GM21619 (cell line): ENCODE results near the gene FAM168A.

Source experiments
- ATAC-seq: cut with Tn5 transposase; IDR thresholded peaks from one replicate; pipeline ENCODE4 v1.9.1; 2021; ENCODE audit not compliant: unreplicated experiment

FAM168A gene

DNA sequence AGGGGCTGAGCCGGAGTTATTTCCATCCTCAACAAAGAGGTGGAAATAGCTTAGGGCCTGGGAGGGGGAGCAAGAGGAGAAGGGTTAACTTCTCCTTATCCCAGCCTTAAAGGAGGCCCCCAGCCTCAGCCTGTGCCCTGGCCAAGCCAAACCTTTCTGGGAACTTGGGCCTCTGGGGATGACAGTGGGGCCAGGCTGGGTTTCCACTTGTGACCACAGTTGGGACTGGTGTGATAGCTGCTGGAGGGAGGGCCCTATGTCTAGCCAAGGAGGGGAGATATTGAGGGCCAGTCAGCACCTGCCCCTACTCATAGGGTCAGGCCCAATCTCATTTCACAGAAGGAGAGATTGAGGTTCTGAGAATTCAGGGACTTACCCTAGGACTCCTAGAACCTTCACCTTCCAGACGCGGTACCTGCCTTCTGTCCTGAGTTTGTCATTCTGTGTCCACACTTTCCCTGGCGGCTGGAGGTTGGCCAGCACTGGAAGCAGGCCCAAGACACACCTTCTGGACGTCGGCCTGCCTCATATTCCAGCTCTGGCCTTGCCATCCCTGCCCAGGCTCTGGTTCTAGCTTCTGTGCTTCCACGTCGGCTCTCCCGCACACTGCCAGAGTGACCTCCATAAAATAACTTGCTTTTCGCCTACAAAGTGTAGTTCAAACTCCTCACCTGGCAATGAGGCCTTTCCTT, 218.6 kb downstream of the FAM168A start:
- ATAC-seq: no peak

DNA sequence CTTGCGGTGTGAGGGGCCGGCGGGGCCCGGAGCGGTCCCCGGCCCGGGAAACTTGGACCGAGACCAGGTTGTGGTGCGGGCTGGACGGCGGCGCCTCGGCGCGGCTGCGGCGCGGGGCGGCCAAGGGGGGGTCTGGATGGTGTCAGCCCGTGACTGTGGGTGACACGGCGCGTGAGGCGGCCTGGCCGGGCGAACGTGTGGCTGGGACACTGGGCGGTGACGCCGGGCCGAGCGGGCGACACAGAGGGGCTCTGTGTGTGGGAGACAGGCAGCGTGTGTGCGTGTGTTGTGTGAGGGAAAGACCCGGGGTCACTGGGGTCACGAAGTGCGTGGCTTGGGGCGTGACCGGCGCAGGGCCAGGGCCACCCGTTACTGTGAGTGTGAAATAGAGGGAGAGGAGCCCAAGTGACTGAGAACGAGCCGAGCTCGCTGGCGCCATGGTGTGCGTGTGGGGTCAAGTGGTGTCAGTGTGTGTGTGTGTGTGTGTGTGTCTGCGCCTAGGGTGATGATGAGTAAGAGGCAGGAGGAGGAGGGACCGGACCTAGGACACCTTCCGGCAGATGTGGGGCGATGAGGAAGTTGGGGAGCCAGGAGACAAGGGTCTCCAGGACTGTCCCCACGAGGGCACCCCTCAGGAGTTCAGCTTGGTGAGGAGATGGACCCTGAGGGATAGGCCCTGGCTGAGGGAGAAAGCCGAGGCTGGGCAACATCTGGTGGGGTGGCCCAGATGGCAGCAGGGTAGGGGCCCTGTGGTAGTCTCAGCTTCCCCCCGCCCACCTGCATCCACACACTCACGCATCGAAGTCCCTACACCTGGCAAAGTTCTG, 220.9 kb downstream of the FAM168A start:
- ATAC-seq: peak; percentile 18

DNA sequence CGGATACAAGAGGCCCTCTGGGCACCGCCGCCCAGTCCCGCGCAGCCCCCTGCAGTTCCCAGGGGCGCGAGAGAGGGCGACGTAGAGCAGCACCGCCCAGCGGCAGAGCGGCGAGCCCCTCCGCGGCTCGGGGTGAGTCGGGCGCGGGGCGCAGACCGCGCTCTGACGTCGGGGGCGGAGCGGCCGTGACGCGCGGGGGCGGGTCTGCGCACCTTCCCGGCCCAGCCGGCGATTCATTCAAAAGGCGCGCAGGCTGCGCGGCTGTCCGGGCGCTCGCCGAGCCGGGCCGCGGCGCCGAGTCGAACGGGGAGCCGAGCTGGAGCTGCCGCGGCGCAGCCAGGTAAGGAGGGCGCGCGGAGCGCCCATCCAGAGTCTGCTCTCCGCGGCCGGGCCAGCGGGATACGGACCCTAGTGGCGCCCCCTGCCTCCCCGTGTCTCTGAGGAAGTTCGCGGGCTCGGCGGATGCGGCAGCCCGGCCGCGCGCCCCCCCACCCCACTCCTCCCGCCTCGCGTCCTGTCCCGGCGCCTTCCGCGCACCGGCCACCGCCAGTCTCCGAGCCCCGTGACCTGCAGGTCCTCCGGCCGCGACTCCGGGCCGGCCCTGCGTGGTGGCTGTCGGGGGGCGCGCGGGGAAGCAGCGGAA, 221.6 kb downstream of the FAM168A start, which contains the start of gene RELT:
Gene RELT, plus strand, starts transcription at position 240 of the 643 bp plus-strand sequence. CDS start 12,738 bp downstream, outside the sequence.
- ATAC-seq: peak; percentile 72

DNA sequence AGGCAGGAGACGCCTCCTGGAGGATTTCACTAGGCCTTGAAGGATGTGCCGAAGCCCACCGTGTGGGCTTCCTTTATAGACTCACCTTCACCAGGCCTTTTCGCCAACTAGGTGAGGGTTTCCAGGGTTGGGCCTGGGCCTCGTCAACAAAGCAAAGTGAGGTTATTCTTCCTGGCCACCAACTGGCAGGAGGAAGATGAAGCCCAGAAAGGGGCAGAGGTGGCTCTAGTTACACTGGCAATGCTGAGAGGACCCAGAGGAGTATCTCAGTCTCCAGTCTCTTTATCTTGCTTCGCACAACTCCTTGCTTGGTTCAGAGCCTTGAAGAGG, 222.1 kb downstream of the FAM168A start:
- ATAC-seq: no peak

DNA sequence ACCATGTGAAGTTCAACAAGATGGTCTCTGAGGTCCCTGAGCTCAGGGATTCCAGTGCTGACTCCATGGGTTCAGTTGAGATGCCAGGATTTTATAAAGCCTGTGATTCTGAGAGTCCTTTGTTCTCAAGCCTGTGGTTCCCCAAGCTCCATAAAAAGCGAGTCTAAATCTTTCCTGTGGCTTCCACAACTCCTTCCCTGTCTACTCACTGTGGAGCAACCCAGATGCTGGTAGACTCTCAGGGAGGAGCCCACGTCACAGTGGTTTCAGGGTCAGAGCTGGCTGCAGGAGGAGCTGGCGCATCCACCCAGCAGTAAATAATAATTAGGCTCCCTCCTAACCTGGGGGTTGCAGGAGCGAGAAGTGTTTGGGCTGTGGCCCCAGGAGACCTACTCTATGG, 223.8 kb downstream of the FAM168A start:
- ATAC-seq: no peak

DNA sequence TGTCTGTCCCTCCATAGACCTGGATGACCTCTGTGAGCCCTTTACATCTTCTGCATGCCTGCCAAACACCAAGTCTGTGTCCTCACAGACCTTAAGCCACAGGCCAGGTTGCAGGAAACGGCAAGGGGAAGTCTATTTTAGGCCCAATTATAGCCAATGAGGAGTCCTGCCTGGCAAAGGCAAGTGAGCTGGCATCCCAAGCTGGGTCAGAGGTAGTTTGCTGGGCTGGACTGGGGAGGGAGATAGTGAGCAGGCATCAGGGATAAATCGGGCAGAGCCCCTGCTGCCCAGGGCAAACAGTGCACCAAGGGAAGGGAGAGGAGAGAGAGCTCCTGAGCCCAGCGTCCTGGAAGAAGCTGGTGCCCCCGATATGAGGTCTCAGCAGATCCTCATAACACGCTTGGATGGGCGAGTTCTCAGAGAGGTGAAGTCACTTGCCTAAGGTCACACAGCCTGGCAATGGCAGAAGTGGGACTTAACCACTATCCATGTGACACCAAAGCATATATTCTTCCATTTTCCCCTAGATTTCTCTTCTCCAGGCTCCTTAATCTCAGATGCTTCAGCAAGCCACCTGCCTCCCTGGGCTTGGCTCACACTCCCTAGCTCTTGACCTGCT, 225.4 kb downstream of the FAM168A start:
- ATAC-seq: no peak

DNA sequence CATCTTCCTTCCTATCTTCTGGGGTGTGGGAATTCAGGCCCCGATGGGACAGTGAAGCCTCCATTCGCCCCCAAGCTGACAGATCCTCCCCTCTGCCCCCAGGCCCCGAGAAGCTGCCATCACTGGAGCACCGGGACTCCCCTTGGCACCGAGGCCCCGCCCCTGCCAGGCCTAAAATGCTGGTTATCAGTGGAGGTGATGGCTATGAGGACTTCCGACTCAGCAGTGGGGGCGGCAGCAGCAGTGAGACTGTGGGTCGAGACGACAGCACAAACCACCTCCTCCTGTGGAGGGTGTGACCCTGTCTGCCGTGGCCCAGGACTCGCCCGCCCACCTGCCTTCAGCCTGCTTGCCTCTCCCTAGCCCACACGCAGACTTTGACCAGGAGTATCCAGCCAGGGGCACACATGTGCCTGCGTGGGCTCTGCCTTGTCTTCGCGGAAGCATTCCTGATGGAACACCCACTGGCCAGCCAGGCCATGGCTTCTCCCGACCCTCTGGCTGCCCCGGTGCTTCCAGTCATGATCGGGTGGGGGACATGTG, 230.4 kb downstream of the FAM168A start:
- no peak for ATAC-seq

DNA sequence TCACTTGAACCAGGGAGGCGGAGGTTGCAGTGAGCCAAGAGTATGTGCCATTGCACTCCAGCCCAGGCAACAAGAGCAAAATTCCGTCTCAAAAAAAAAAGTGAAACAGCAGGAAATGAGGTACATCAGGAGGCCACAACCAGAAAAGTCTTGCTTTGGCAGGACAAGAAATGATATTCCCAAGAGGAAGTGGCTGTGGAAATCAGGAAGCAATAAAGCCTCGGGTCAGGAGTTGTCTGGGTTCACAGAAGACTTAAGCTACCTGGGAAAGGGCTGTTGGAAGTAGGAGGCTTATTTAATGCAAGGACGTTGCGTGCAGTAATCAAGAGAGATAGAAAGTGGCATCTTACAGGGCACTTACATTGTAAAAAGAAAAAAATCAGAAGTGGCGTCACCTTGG, 231.0 kb downstream of the FAM168A start:
- no peak for ATAC-seq

DNA sequence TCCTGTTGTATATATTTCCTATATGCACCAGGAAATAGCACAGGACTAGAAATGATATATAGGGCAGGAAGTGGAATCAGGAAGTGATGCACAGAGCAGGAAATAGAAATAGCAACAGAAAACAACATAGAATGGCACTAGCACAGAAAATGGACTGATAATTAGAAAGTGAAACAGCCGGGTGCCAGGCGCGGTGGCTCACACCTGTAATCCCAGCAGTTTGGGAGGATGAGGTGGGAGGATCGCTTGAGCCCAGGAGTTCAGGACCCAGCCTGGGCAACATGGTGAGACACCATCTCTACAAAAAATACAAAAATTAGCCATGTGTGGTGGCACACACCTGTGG, 231.7 kb downstream of the FAM168A start:
- no peak for ATAC-seq

DNA sequence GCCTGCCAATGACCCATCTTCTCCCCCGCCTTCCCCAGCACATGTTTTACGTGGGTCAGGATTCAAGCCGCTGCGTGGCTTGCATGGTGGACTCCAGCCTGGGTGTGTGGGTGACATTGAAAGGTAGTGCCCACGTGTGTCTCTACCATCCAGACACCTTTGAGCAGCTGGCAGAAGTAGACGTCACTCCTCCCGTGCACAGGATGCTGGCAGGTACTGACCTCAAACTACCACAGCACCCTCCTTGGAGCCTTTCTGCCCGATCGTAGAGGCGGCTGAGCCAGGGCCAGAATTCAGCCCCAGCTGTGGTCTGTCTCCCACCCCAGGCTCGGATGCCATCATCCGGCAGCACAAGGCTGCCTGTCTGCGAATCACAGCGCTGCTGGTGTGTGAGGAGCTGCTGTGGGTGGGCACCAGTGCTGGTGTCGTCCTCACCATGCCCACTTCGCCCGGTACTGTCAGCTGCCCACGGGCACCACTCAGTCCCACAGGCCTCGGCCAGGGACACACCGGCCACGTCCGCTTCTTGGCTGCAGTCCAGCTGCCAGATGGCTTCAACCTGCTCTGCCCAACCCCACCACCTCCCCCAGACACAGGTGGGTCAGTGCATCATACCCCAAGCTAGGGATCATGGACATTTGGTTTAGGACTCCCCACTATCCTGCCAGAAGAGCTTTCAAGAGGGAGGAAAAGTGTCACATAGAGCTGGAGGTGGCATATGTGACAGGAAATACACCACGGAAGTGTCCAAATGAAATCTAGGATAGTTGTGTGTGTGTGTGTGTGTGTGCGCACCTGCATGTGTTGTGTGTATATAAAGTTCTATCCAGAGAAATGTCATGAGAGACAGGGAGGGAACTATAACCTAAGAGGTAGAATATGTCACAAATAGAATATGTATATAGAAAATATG, 232.3 kb downstream of the FAM168A start:
- no peak for ATAC-seq

DNA sequence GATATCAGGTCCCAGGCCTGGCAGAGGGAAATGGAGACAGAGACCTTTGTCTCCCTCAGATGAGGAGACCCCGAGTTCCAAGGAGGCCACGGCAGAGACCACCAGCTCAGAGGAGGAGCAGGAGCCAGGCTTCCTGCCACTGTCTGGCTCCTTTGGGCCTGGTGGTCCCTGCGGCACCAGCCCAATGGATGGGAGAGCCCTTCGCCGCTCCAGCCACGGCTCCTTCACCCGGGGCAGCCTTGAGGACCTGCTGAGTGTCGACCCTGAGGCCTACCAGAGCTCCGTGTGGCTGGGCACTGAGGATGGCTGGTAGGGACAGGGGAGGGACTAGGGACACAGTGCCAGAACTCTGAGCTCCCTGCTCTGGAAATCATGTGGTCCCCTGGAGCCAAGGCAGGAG, 234.8 kb downstream of the FAM168A start:
- ATAC-seq: no peak

DNA sequence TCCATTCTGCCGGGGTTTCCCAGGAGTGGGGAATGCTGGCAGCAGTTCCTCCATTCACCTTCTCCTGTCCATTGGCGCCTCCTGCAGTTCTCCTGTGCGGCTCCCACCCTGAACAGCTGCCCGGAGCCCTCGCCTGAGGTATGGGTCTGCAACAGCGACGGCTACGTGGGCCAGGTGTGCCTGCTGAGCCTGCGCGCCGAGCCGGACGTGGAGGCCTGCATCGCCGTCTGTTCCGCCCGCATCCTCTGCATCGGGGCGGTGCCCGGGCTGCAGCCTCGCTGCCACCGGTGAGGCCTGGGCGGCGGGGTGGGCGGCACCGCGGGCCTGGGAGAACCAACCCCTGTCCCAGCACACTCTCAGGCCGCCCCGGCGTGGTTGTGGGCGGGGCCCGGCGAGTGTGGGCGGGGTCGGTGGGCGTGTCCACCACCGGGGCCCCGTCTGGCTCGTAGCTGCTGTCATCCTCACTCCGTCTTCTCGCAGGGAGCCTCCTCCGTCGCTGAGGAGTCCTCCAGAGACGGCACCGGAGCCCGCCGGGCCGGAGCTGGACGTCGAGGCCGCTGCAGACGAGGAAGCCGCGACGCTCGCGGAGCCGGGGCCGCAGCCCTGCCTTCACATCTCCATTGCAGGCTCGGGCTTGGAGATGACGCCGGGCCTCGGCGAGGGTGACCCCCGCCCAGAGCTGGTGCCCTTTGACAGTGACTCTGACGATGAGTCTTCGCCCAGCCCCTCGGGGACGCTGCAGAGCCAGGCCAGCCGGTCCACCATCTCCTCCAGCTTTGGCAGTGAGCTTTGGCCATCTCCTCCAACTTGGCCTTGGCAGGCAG, 235.7 kb downstream of the FAM168A start:
- ATAC-seq: no peak

DNA sequence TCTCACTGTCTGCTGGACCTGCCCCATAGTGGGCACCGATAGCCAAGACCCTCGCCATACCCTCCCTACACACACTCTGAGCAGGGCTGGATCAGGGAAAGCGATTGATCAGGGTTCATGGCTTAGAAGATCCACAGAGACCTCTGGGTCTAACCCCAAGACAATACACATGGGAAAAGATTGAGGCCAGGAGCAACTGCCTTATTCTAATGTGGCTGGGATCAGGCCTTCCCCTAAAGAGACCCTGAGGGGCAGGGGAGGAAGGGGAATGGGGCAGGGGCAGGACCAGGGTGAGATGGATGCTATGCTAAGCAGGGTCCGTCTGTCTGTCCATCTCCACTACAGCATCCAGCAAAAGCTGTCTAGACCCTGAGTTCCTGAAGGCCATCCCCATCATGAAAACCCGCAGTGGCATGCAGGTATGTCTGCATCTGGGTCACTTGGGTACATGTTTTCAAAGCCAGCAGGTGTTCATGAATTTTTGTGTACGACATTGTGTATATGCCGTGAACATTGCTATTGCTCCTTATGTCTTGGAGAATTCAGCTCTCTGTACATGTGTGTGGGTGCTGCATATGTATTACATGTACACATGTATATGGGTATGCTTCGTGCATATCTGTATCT, 237.1 kb downstream of the FAM168A start:
- ATAC-seq: no peak

DNA sequence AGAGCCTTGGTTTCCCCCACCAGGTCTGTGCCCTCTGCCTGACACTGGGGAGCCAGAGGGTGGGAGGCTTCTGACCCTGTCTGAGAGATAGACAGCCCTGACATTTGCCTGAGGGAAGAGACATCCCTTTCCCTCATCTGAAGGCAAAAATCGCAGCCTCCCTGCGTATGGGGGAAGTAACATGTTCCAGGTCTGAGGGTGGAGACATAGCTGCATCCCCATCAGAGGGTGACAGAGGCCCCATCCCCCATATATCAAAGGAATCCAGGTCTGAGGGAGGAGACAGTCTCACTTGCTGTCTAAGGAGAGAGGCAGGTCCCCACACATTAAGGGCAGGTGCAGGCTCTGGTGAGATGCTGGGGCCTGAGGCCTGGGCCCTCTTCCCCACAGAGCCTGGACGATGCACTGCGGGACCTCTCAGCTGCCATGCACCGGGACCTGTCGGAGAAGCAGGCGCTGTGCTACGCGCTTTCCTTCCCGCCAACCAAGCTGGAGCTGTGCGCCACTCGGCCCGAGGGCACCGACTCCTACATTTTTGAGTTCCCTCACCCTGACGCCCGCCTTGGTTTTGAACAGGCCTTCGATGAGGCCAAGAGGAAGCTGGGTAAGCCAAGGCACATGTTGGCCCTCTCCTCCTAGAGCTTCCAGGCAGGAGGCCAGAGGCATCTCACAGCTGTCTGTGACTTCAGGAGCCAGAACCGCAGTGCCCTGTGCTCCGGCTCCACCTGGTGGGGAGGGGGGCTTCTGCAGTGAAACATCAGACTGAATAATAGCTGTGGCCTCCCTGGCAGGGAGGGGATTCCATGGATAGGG, 237.8 kb downstream of the FAM168A start:
- ATAC-seq: no peak

DNA sequence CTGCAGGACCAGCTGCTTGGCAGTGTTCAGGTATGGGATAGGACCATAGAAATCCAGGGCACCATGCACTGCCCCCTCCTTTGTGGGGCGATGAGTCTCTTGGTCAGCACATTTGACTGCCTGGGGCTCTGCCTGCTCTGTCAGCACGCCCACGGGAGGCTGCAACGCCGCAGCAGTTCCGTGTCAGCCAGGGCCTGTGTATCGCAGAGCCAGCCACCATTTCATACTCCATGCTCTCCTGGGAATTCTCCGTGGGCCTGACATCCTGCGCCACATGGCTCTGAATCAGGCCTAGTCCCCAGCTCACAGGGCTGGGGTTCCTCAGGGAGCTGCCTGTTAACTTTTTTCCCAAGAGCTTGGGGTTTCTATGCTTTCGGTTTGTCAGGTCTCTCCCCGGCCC, 238.6 kb downstream of the FAM168A start:
- no peak for ATAC-seq

DNA sequence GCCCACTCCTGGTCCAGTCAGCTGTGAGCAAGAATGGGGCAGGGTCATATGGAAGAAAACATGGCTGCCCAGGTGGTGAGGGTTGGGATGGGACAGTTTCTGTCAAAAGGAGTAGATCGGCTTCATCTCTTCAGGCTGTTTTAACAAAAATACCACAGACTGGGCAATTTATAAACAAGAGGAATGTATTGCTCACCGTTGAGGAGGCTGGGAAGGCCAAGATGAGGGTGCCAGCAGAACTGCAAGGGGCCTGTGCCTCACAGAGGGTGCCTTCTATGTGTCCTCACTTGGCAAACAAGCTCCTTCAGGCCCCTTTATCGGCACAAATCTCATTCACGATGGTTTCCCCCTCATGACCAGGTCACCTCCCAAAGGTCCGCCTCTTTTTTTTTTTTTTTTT, 239.8 kb downstream of the FAM168A start:
- no peak for ATAC-seq

DNA sequence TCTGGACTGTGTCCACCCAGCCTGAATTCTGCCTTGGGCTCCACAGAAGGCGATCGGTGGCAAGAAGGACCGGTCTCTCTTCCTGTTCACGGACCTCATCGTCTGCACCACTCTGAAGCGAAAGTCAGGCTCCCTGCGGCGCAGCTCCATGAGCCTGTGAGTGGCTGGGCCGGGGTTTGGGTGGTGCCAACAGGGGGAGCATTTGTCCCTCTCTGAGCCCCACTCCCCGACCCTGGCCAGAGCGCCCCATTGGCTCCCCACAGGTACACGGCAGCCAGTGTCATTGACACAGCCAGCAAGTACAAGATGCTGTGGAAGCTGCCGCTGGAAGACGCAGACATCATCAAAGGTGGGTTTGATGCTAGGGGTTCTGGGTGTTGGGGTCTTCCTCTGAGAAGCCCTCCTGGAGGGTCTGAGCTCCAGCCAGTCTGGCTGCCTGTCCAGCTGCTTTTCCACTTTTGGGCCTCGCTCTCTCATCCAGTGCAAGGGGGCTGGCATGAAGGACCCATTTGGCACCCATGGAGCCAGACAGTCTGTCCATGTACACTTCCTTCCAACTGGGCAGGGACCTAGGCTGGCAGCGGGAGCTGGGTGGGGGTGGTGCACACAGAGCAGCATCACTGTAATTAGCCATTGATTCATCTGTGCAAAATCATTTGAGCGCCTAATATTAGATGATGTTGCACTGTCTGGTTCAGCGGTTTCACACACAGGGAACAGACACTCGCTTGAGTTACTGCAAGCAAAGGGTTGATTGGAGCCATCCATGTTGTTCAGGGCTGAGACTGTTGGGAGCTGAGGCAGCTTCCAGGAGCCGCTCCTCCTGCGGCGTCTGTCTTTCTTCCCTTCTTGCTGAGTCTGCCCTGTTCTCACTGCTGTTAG, 240.7 kb downstream of the FAM168A start:
- no peak for ATAC-seq
